ENCODE results near the gene UNC5A.

UNC5A gene

DNA sequence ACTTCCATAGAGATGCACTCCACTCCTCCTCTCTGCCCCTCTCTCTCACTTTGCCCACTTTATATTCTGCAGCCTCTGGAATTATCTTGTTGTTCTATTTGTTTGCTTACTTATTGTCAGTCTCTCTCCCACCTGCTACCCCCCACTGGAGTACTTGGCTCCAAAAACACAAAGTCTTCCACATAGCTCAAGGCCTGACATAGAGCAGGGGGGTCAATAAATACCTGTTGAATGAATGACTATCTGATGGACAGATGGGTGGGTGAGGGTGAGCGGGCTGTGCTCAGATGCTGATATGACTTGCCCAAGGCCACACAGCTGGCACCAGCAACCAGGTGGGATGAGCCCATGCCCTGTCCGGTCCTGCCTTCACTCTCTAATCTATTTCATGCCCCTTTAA is 13.4 kb upstream of the UNC5A start:
- no peak for DNase-seq
- Histone ChIP-seq H3K4me3 (ENCODE audit: low read depth, low read length) (no peak overlapping the region), H3K36me3 (replicated peaks) (no peaks in the 10 kb centered on the region), H3K27me3 (replicated peaks) (peaks cover 50% of the 10 kb centered on the region), H3K27ac (no peak overlapping the region)
- in situ Hi-C loops (cut with HindIII; ENCODE audit: low pct_ligation_motif_present, low sequenced_read_pairs) = no loop called here
- TF ChIP-seq, protein P1, sequence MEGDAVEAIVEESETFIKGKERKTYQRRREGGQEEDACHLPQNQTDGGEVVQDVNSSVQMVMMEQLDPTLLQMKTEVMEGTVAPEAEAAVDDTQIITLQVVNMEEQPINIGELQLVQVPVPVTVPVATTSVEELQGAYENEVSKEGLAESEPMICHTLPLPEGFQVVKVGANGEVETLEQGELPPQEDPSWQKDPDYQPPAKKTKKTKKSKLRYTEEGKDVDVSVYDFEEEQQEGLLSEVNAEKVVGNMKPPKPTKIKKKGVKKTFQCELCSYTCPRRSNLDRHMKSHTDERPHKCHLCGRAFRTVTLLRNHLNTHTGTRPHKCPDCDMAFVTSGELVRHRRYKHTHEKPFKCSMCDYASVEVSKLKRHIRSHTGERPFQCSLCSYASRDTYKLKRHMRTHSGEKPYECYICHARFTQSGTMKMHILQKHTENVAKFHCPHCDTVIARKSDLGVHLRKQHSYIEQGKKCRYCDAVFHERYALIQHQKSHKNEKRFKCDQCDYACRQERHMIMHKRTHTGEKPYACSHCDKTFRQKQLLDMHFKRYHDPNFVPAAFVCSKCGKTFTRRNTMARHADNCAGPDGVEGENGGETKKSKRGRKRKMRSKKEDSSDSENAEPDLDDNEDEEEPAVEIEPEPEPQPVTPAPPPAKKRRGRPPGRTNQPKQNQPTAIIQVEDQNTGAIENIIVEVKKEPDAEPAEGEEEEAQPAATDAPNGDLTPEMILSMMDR (IDR thresholded peaks at IDR 0.05; ENCODE audit: low read depth, low read length, missing control alignments) = no peak

DNA sequence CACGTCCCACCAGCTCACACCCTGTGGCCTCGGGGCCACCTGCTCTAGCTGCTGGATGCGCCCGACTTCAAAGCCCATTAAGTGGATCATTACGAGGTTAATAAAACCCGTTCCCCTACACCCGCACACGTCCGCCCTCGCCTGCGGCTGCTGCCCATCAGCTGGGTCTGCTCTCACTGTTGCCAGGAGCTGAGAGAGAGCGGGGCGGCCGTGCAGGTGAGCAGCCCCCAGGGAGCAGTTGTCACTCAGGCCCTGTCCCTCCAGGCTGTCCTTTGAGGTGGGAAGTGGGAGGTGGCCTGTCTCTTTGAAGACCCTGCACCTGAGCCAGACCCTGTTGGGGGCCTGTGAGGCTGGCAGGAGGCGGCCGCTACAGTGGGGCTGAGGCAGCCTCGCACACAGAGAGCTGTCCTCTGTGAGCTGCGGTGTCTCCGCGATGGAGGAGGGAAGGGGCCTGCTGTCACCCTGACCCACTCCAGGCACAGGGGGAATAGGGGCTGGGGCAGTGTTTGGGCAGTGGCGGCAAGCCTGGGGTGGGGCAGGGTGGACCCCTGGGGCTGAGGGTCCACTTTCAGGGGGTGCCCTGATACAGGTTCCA is 12.8 kb upstream of the UNC5A start:
- H3K27me3 ChIP-seq (replicated peaks) = peaks cover 45% of the 10 kb centered on the region
- DNase-seq = no peak
- TF ChIP-seq, protein P1 (IDR thresholded peaks at IDR 0.05; ENCODE audit: low read depth, low read length, missing control alignments) = no peak
- in situ Hi-C loops (cut with HindIII; ENCODE audit: low pct_ligation_motif_present, low sequenced_read_pairs) = no loop called here
- no peak overlapping the region for H3K27ac ChIP-seq
- H3K36me3 ChIP-seq (replicated peaks) = no peaks in the 10 kb centered on the region
- no peak overlapping the region for H3K4me3 ChIP-seq (ENCODE audit: low read depth, low read length)

- Histone ChIP-seq H3K27ac (no peak overlapping the region), H3K4me3 (ENCODE audit: low read depth, low read length) (no peak overlapping the region), H3K27me3 (replicated peaks) (peaks cover 38% of the 10 kb centered on the region), H3K36me3 (replicated peaks) (no peaks in the 10 kb centered on the region)
- in situ Hi-C loops (cut with HindIII; ENCODE audit: low pct_ligation_motif_present, low sequenced_read_pairs) = no loop called here
- DNase-seq = no peak
- TF ChIP-seq, protein P1 (IDR thresholded peaks at IDR 0.05; ENCODE audit: low read depth, low read length, missing control alignments) = no peak
Measured at GRCh38 chr5:176798086-176798876, 12.1 kb upstream of the UNC5A start.

DNA sequence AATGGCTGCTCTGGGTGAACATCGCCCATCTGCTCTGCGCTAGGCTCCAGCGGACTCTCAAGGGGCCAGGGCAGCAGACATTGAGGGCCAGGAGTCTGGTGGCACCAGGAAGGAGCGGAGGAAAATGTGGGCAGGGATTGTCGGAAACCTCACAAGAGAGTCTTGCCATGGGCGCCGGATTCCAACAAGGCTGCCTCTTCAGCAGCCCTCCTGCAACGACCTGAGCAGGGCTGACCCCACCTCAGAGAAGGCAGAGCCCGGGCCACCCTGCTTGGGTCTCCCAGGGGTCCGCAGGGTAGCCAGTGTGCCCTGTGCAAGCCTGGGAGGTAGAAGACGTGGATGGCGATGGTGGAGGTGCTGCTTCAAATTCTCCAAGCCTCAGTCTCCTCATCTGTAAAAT is 11.4 kb upstream of the UNC5A start:
- in situ Hi-C loops (cut with HindIII; ENCODE audit: low pct_ligation_motif_present, low sequenced_read_pairs) = no loop called here
- no peak for DNase-seq
- H3K4me3 ChIP-seq (ENCODE audit: low read depth, low read length) = no peak overlapping the region
- no peak overlapping the region for H3K27ac ChIP-seq
- H3K36me3 ChIP-seq (replicated peaks) = no peaks in the 10 kb centered on the region
- TF ChIP-seq, protein P1 (IDR thresholded peaks at IDR 0.05; ENCODE audit: low read depth, low read length, missing control alignments) = no peak
- peaks cover 33% of the 10 kb centered on the region for H3K27me3 ChIP-seq (replicated peaks)

- no peak for DNase-seq
- Histone ChIP-seq H3K4me3 (ENCODE audit: low read depth, low read length) (no peak overlapping the region), H3K27me3 (replicated peaks) (peaks cover 27% of the 10 kb centered on the region), H3K36me3 (replicated peaks) (no peaks in the 10 kb centered on the region), H3K27ac (no peak overlapping the region)
- TF ChIP-seq, protein P1 (IDR thresholded peaks at IDR 0.05; ENCODE audit: low read depth, low read length, missing control alignments) = no peak
- in situ Hi-C loops (cut with HindIII; ENCODE audit: low pct_ligation_motif_present, low sequenced_read_pairs) = no loop called here
Measured at GRCh38 chr5:176799488-176799887, 10.9 kb upstream of the UNC5A start.
